Aorta (tissue), 5 donors: ENCODE results near the gene RNF215. TPM values are rescaled to one million over a fixed set of nuclear protein-coding genes. Genes with fewer than 3 reads are reported as not detected.
"Not testable (repeated sequence)": the region's sequence is repeated elsewhere in the genome, so short reads cannot be mapped to it uniquely, and the experiment has no call there.

Source experiments
- ATAC-seq: fragments of 200-7000 bp; cut with Tn5 transposase; one replicate; pipeline ENCODE4 v1.9.1; 2022; ENCODE audit warnings: moderate library complexity; ENCODE audit not compliant: low FRiP score
- DNase-seq, 2 donors: peaks; one replicate each; pipeline ENCODE4 v3.0.0-alpha.2; 2020
- H3K27ac ChIP-seq, 2 donors: one replicate each; pipeline ENCODE4 v1.5.1; 2013; ENCODE audit warnings: low read length in 2 of 2, mild to moderate bottlenecking in 2 of 2, moderate library complexity in 2 of 2, control low read depth in 1 of 2, inconsistent platforms in 1 of 2, low read depth in 1 of 2
- H3K27me3 ChIP-seq, 2 donors: one replicate each; pipeline ENCODE4 v1.6.1; 2013; ENCODE audit warnings: control low read depth in 1 of 2, low read length in 1 of 2, mild to moderate bottlenecking in 1 of 2, moderate library complexity in 1 of 2; ENCODE audit not compliant: insufficient read depth in 2 of 2, control insufficient read depth in 1 of 2
- H3K36me3 ChIP-seq, 2 donors: one replicate each; pipeline ENCODE4 v1.6.1; 2013; ENCODE audit warnings: control low read depth in 1 of 2, low read length in 1 of 2, mild to moderate bottlenecking in 1 of 2; ENCODE audit not compliant: insufficient read depth in 2 of 2, control insufficient read depth in 1 of 2
- H3K4me1 ChIP-seq, 2 donors: one replicate each; pipeline ENCODE4 v1.6.1; 2013; ENCODE audit warnings: low read length in 2 of 2, control low read depth in 1 of 2, mild to moderate bottlenecking in 1 of 2, moderate library complexity in 1 of 2; ENCODE audit not compliant: insufficient read depth in 2 of 2, control insufficient read depth in 1 of 2
- H3K4me3 ChIP-seq, 2 donors: one replicate each; pipeline ENCODE4 v1.5.1; 2013; ENCODE audit warnings: low read length in 2 of 2, control low read depth in 1 of 2, mild to moderate bottlenecking in 1 of 2
- H3K9me3 ChIP-seq: one replicate; pipeline ENCODE4 v1.6.1; 2013; ENCODE audit warnings: mild to moderate bottlenecking, low read length; ENCODE audit not compliant: control insufficient read depth
- WGBS, 2 donors: extraction: QIAGEN DNeasy Blood & Tissue Kit; methylation state at CpG; one replicate each; pipeline ENCODE4 v1.1.7; 2013; 5-methylcytosine and 5-hydroxymethylcytosine counted together
- intact Hi-C, 2 donors: fragments of 100-400 bp; cut with DNase I; formaldehyde crosslinking; loops; one replicate each; pipeline versions ENCODE4 v1.14.2 to v1.15.0; 2022
- polyA plus RNA-seq, 2 donors: library from polyadenylated mRNA; stranded (reverse); fragments of 200-250 nt; gene quantifications; one replicate each; pipeline ENCODE4 v1.2.3, GENCODE V29; 2013
- total RNA-seq, 2 donors: library from RNA; stranded (reverse); fragmentation: NEBNext Ultra II Directional; extraction: Animal tissue kit (Norgen Biotek cat#: 25700); gene quantifications; one replicate each; pipeline ENCODE4 v1.2.1, GENCODE V29; 2021
- donor health status: healthy with polysubstance abuse.
- donor health status: Bipolar disorder and iron deficiency.
- donor health status: DM: no; HTN: no; CAD: no.
- donor health status: DM: no; HTN: no; CAD: no.
- donor health status: DM: yes; HTN: yes; CAD: no.

RNF215 gene
- total and polyA plus RNA-seq, 4 donors: 4.5 to 22.6 (median 18.3) TPM

- Histone ChIP-seq H3K27ac (no peak overlapping the region), H3K4me3 (no peak overlapping the region), H3K36me3 (no peaks in the 10 kb centered on the region), H3K9me3 (no peaks in the 10 kb centered on the region), H3K4me1 (peaks cover 0 to 2% of the 10 kb centered on the region in 2 donors), H3K27me3 (no peaks in the 10 kb centered on the region)
- DNase-seq (no peak), ATAC-seq (no peak)
- intact Hi-C loops: no loop called here
- 64% methylated on average over 5 of the region's 5 CpGs for WGBS, 2 donors
These were observed 15.0 kb upstream of the RNF215 start for GRCh38 chr22:30402028-30402765.

GRCh38 chr22:30401024-30401423 lies 13.8 kb upstream of the RNF215 start:
- H3K9me3 ChIP-seq, H3K36me3 ChIP-seq, DNase-seq, intact Hi-C loops, H3K27me3 ChIP-seq, H3K4me3 ChIP-seq, ATAC-seq, H3K27ac ChIP-seq, H3K4me1 ChIP-seq: not testable (repeated sequence)
- WGBS, 2 donors: 97 to 100% methylated on average over 3 of the region's 3 CpGs

GRCh38 chr22:30400159-30400558 lies 12.9 kb upstream of the RNF215 start:
- Histone ChIP-seq H3K4me1 (peaks cover 0 to 2% of the 10 kb centered on the region in 2 donors), H3K27ac (no peak overlapping the region), H3K27me3 (no peaks in the 10 kb centered on the region), H3K4me3 (no peak overlapping the region), H3K9me3 (no peaks in the 10 kb centered on the region), H3K36me3 (no peaks in the 10 kb centered on the region)
- DNase-seq (no peak), ATAC-seq (no peak)
- 86 to 92% methylated on average over 1 of the region's 1 CpG for WGBS, 2 donors
- intact Hi-C loops: no loop called here

GRCh38 chr22:30399718-30400117 lies 12.5 kb upstream of the RNF215 start:
- DNase-seq (no peak), ATAC-seq (no peak)
- H3K9me3 ChIP-seq: no peaks in the 10 kb centered on the region
- no peaks in the 10 kb centered on the region for H3K27me3 ChIP-seq
- peaks cover 0 to 2% of the 10 kb centered on the region in 2 donors for H3K4me1 ChIP-seq
- H3K4me3 ChIP-seq: no peak overlapping the region
- WGBS, 2 donors: 90 to 92% methylated on average over 5 of the region's 5 CpGs
- intact Hi-C loops: no loop called here
- no peaks in the 10 kb centered on the region for H3K36me3 ChIP-seq
- no peak overlapping the region for H3K27ac ChIP-seq

DNA sequence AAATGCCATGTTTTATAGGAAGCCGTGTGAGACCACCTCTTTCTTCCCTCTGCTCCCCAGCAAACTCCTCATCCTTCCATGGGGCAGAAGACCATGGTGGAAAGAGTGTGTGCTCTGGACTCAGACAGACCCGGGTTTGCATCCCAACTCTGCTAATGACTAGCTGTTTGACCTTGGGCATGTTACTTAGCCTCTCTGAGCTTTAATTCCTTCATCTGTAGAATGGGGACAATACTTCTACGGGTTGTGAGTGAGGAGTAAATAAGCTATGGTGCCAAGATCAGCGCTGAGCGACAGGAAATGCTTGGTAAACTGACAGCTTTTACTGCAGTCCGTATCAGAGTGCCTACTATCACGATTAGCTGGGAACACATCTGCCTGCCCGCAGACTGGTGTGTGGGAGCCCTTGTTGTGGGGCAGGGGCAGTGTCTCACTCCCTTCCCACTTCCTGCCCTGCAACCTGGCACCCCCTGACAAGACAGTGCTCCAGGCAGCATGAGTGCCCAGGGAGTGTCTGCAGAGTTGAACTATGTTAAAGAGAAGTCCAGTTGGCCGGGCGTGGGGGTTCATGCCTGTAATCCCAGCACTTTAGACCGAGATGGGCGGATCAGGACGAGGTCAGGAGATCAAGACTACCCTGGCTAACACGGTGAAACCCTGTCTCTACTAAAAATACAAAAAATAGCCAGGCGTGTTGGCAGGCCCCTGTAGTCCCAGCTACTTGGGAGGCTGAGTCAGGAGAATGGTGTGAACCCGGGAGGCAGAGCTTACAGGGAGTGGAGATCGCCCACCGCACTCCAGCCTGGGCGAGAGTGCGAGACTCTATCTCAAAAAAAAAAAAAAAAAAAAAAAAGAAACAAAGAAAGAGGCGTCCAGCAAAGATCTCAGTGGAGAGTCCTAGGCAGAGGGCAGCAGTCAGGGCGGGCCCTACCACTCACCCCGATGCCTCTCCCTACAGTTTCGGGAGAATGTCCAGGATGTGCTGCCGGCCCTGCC lies 11.8 kb upstream of the RNF215 start:
- H3K4me1 ChIP-seq: peaks cover 0 to 2% of the 10 kb centered on the region in 2 donors
- intact Hi-C loops: no loop called here
- DNase-seq: no peak
- no peaks in the 10 kb centered on the region for H3K27me3 ChIP-seq
- H3K36me3 ChIP-seq: no peaks in the 10 kb centered on the region
- no peaks in the 10 kb centered on the region for H3K9me3 ChIP-seq
- no peak overlapping the region for H3K27ac ChIP-seq
- H3K4me3 ChIP-seq: no peak overlapping the region
- WGBS, 2 donors: 56 to 57% methylated on average over 23 to 25 of the region's 25 CpGs
- ATAC-seq: peak; percentile 20

GRCh38 chr22:30397656-30398635 lies 10.7 kb upstream of the RNF215 start:
- Histone ChIP-seq H3K4me1 (peaks cover 0 to 2% of the 10 kb centered on the region in 2 donors), H3K27me3 (no peaks in the 10 kb centered on the region), H3K27ac (no peak overlapping the region), H3K36me3 (no peaks in the 10 kb centered on the region), H3K4me3 (peak overlapping the region in 1 of 2 donors; percentile 80), H3K9me3 (no peaks in the 10 kb centered on the region)
- WGBS, 2 donors: 33 to 35% methylated on average over 11 of the region's 11 CpGs
- no peak for DNase-seq
- intact Hi-C loops: loop anchor here in 1 of 2 donors (1.0 kb wide), 1 partner anchor 25 kb away; no protein-coding TSS in a partner anchor
- peak; percentile 6 for ATAC-seq

GRCh38 chr22:30396871-30397655 lies 9.9 kb upstream of the RNF215 start, which contains the start of gene SEC14L2:
TSS of gene SEC14L2 (plus strand) at chr22:30397018. CDS start at chr22:30397117, 99 bp downstream.
- Histone ChIP-seq H3K4me1 (peaks cover 0 to 2% of the 10 kb centered on the region in 2 donors), H3K4me3 (peak within 1 kb of the TSS; percentile 49 to 80), H3K9me3 (no peaks in the 10 kb centered on the region), H3K27me3 (no peaks in the 10 kb centered on the region), H3K27ac (no peak within 1 kb of the TSS), H3K36me3 (no peaks in the 10 kb centered on the region)
- 1% methylated on average over 48 to 56 of the region's 56 CpGs for WGBS, 2 donors
- ATAC-seq: peak; percentile 76
- intact Hi-C loops: loop anchor here in 1 of 2 donors (1.0 kb wide), 1 partner anchor 26 kb away; no protein-coding TSS in a partner anchor
- DNase-seq: peak; percentile 83 to 92
